Naive thymus-derived CD8-positive, alpha-beta T cell (primary cell): Measurements from ENCODE around the gene MGRN1. TPM values are rescaled to one million over a fixed set of nuclear protein-coding genes. Genes with fewer than 3 reads are reported as not detected.

Experiments used
- ATAC-seq, 2 donors: fragments of 150-1000 bp; cut with Tn5 transposase in 1 of 2; sonication (Bioruptor Pico), chemical (Tn5 transposase) in 1 of 2; 1 replicate in 1 of 2; 2 replicates in 1 of 2; pipeline ENCODE4 v1.10.0; 2021; ENCODE audit warnings: mild to moderate bottlenecking in 2 of 2, moderate library complexity in 2 of 2
- POLR2A ChIA-PET: fragments of 350-600 bp; sonication (Branson Sonifier 250); formaldehyde crosslinking; loops from one replicate; lab custom pipeline; 2021; ENCODE audit warnings: antibody characterized with exemption; lab: Charles Lee
- DNase-seq, 10 donors: peaks; one replicate each; pipeline versions ENCODE4 v3.0.0 to v3.0.0-alpha.2; 2020 to 2022
- H3K27ac Mint-ChIP-seq, 10 donors: one replicate each; pipeline ENCODE4 v1.8.0; 2020 to 2022; ENCODE audit warnings: mild to moderate bottlenecking in 10 of 10, mixed read lengths in 10 of 10, moderate library complexity in 4 of 10, inconsistent platforms in 1 of 10
- H3K27me3 Mint-ChIP-seq, 5 donors: one replicate each; pipeline ENCODE4 v1.8.0; 2021 to 2022; ENCODE audit warnings: mixed read lengths in 5 of 5
- H3K36me3 Mint-ChIP-seq, 3 donors: one replicate each; pipeline ENCODE4 v1.8.0; 2020 to 2022; ENCODE audit warnings: mixed read lengths in 3 of 3, mild to moderate bottlenecking in 2 of 3, inconsistent platforms in 1 of 3
- H3K4me1 Mint-ChIP-seq, 4 donors: one replicate each; pipeline ENCODE4 v1.8.0; 2021 to 2022; ENCODE audit warnings: mixed read lengths in 4 of 4
- H3K4me3 Mint-ChIP-seq, 10 donors: one replicate each; pipeline ENCODE4 v1.8.0; 2020 to 2022; ENCODE audit warnings: mild to moderate bottlenecking in 10 of 10, mixed read lengths in 10 of 10, moderate library complexity in 6 of 10, inconsistent platforms in 1 of 10
- H3K9me3 Mint-ChIP-seq, 9 donors: one replicate each; pipeline ENCODE4 v1.8.0; 2020 to 2022; ENCODE audit warnings: mixed read lengths in 9 of 9, mild to moderate bottlenecking in 3 of 9, inconsistent platforms in 1 of 9, moderate library complexity in 1 of 9
- polyA plus RNA-seq, 3 donors: library from polyadenylated mRNA; unstranded; fragments of 300-500 nt; fragmentation: Illumina TruSeq; gene quantifications; one replicate each; pipeline ENCODE4 v1.2.3, GENCODE V29; 2021
- total RNA-seq, 8 experiments: library from RNA in 2 of 8; stranded (reverse) in 2 of 8; gene quantifications; one replicate each; pipeline ENCODE4 v1.2.3 and lab custom pipeline; 2021 to 2026

Gene MGRN1
- total and polyA plus RNA-seq, 5 experiments from 2014 or later, result 4.5 to 70.5 (median 5.8) TPM

DNA sequence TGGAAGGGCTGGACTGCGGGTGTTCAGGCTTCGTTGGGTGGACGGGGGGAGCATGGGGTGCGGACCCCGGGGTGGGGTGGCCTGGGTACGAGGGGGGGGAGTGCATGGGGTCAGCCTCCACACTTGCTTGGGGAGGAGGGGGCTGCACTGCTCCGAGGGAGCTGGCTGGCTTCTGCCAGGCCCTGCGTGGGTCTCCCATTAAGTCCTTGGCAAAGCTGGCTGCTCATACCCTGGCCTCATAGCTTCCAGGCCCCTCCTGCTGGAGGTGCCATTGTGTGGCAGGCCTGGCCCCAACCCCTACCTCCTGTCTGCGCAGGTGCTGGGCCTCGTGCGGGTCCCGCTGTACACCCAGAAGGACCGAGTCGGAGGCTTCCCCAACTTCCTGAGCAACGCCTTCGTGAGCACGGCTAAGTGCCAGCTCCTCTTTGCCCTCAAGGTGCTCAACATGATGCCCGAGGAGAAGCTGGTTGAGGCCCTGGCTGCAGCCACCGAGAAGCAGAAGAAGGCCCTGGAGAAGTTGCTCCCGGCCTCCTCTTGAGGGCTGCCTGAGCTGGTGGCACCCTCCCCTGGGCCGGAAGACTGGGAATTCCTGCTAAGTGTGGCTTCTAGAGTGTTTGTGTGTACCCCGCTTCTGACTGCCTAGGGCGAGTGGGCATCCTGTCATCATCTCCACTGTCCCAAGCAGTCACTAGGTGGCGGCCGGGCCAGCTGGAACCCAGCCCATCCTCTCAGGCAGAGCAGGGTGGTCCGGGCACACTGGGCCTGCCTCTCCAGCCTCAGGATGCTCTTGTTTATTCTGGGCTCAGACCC is 70.2 kb downstream of the MGRN1 start:
- DNase-seq, result no peak
- Mint-ChIP-seq H3K4me3 (peak overlapping the region; percentile 64 to 91 (median 73)), H3K9me3 (no peaks in the 10 kb centered on the region), H3K36me3 (peaks cover 0 to 28% (median 0%) of the 10 kb centered on the region in 3 donors), H3K4me1 (peaks cover 6 to 31% (median 19%) of the 10 kb centered on the region in 4 donors), H3K27ac (peak overlapping the region in 9 of 10 donors; percentile 25 to 92 (median 80)), H3K27me3 (no peaks in the 10 kb centered on the region)
- no peak for ATAC-seq
- POLR2A ChIA-PET, result interaction anchor here (0.6 to 7.4 kb wide), 18 partner anchors 10 to 219 kb away, joined by 3 to 63 read pairs (median 8); partner anchors contain the start of genes ANKS3, DNAAF8, HMOX2 and MGRN1

DNA sequence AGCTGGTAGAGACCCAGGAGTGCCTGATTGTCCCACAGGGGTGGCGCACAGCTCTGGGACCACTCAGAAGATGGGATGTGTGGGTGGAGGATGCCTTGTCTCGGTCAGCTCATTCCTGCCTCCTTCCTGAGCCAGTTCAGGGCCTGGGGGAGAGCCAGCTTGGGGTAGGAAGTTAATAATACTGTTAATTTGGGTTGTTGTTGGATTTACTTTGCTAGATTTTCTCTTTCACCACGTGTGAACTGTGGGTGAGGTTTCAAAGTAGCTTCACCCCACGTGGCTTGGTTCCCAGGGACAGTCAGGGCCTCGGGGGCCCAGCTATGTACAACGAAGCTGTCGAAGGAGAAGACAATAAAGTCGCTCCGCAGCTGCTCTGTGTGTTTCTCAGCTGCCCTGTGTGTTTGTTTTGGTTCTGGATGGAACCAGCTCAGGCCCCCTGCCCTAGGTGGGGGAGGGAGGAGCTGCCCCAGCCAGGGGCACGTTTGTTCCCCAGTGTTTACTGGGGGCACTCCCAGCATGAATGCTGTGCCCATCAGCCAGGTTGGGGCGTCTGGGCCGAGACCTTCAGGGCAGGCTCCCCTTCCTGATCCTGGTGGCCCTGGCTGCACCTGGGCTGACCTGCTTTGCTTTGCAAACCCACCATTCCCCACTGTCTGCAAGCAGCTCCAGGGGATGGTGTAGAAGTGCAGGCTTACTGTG is 71.0 kb downstream of the MGRN1 start:
- Mint-ChIP-seq H3K27ac (peak overlapping the region in 7 of 10 donors; percentile 31 to 83 (median 74)), H3K4me1 (peaks cover 7 to 35% (median 19%) of the 10 kb centered on the region in 4 donors), H3K36me3 (peaks cover 0 to 30% (median 0%) of the 10 kb centered on the region in 3 donors), H3K27me3 (no peaks in the 10 kb centered on the region), H3K9me3 (no peaks in the 10 kb centered on the region), H3K4me3 (peak overlapping the region; percentile 34 to 91 (median 73))
- ATAC-seq (no peak), DNase-seq (no peak)
- POLR2A ChIA-PET, result interaction anchor here (0.7 to 7.4 kb wide), 10 partner anchors 9 to 390 kb away, joined by 3 to 63 read pairs (median 6); partner anchors contain the start of genes ANKS3 and DNAAF8

DNA sequence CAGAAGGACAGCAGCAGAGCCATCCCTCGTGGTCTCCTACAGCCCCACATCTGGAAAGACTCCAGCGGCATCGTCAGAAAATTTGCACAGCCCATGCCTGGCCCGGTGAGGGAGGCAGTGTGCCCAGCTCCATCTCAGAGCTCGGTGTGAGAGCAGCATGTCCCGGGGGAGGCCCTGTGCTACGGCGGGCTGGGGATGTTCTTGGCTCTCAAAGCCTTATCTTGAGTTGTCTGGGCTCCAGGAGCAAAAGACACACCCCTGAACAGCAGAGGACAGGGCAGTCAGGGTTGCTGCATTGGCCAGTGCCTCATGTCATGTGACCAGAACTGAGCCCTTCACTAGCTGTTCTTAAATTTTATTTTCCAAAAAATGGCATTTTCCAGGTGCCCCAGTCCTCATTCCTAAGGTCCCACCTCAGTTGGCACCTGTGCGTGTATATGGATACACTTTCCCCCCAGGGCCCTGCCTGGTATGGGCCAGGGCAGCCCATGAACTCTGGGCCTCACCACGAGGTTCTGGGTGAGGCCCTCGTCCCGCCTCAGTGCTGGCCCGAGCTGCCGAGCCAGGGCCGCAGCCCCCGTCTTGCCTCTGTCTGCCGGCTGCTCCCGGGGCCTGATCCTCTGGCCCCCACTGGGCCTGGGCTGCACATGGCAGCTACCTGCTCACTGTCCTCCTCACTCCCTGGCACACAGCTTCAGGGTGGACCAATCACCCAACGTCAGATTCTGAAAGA is 71.7 kb downstream of the MGRN1 start:
- no peak for ATAC-seq
- POLR2A ChIA-PET, result interaction anchor here (0.7 to 7.4 kb wide), 10 partner anchors 9 to 390 kb away, joined by 3 to 63 read pairs (median 6); partner anchors contain the start of genes ANKS3 and DNAAF8
- peak overlapping the region in 6 of 10 donors; percentile 11 to 91 (median 44) for H3K4me3 Mint-ChIP-seq
- H3K27ac Mint-ChIP-seq, result peak overlapping the region in 3 of 10 donors; percentile 8 to 38 (median 34)
- no peaks in the 10 kb centered on the region for H3K9me3 Mint-ChIP-seq
- peak in 1 of 10 donors; percentile 49 for DNase-seq
- H3K27me3 Mint-ChIP-seq, result no peaks in the 10 kb centered on the region
- H3K4me1 Mint-ChIP-seq, result peaks cover 6 to 33% (median 18%) of the 10 kb centered on the region in 4 donors
- H3K36me3 Mint-ChIP-seq, result peaks cover 0 to 30% (median 0%) of the 10 kb centered on the region in 3 donors

DNA sequence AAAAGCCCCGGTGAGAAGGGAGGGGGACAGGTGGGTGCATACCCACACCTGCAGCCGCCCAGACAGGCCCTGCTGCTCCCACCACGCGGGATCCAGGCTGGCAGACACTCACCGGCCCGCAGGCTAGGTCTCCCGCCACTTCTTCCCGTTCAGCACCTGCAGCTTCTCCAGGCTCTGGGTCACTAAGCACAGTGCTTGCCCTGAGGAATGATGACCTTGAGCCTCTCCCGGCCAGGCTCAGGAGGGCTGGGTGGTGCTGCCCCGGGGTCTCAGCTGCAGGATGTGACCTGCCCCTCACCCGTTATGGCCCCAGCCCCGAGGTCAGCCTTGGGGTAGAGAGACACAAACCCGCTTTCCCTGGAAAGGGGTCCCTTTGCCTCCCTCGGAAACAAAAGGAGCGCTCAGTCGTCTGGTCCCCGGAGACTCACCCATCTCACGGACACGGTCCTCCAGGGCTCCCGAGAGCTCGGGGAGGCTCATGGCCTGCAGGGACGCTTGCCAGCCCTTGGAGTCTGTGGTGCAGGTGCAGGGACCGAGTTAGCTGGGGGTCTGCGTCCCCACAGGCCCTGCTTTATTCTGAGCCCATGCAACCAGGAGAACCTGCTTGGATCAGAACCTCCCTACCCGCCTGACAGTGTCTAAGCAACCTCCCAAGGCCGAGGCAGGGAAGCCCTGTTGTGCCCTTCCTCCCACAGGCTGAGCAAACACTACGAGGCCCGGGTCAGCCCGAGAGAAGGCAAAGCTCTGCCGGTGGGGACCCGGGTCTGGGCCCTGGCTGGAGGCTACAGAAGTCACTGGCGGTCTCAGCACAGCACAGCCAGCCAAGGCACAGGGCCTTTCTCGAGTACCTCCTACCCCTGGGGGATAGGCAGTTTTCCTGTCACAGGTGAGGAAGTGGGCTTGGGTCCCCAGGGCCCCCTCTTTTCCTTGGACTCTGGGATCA is 72.5 kb downstream of the MGRN1 start:
- H3K36me3 Mint-ChIP-seq, result peaks cover 0 to 33% (median 0%) of the 10 kb centered on the region in 3 donors
- ATAC-seq (no peak), DNase-seq (peak in 1 of 10 donors; percentile 43)
- H3K27me3 Mint-ChIP-seq, result no peaks in the 10 kb centered on the region
- peaks cover 5 to 32% (median 15%) of the 10 kb centered on the region in 4 donors for H3K4me1 Mint-ChIP-seq
- POLR2A ChIA-PET, result interaction anchor here (1.0 to 2.3 kb wide), 6 partner anchors 9 to 391 kb away, joined by 3 to 6 read pairs (median 4); no protein-coding TSS in a partner anchor
- no peaks in the 10 kb centered on the region for H3K9me3 Mint-ChIP-seq
- H3K4me3 Mint-ChIP-seq, result peak overlapping the region in 1 of 10 donors; percentile 19
- H3K27ac Mint-ChIP-seq, result peak overlapping the region in 3 of 10 donors; percentile 8 to 34 (median 8)

DNA sequence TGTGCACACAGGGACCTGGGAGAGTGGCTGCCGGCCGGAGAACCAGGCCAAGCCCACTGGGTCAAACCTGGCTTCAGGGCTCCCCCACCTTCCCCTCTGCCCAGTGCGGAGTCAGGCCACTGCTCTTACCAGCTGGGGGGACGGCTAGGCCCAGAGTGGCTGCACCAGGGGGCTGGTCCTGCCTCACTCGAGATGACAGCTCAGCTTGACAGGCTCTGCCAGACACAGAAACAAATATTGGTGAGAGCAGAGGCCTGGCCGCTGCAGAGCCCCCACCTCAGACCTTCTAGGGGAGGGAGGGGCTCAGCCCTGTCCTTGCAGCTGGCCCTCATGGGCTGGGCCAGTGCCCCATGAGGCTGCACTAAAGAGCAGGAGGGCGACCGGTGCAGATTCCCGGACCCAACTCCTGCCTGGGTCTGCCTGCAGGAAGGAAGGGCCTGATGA is 73.2 kb downstream of the MGRN1 start:
- POLR2A ChIA-PET, result interaction anchor here (1.1 to 1.6 kb wide), 3 partner anchors 9 to 82 kb away, joined by 3 to 5 read pairs (median 3); no protein-coding TSS in a partner anchor
- peak overlapping the region in 1 of 10 donors; percentile 48 for H3K27ac Mint-ChIP-seq
- peaks cover 0 to 35% (median 0%) of the 10 kb centered on the region in 3 donors for H3K36me3 Mint-ChIP-seq

DNA sequence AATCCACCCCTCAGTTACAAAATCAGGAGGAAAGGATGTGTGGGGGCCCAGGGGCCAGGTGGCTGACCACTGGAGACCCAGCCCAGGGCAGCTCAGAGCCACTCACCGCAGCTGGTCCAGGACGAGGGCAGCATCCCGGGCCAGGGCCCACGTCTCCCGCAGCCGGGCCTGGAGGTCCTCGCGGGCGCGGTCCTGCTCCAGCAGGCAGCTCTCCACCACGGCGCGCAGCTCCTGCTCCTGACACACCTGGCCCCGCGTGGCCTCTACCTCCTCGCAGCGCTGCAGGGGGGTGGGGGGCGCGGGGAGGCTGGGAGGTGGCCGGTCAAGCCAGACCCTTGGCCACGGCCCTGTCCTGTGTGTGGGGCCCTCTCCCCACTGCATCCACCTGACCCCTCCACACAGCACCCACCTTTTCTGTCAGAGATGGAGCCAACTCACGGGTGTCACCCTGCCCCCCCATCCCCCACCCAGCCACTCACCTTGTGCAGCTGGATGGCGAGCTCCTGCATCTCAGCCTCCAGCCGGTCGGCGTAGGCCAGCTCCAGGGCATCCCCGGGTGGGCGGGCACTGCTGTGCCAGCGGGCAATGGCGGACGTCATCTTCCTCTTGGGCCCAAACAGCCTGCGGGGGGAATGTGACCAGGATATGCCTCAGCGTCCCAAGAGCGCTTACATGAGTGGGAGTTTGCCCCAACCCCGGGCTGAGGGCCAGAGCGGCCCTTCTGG is 73.9 kb downstream of the MGRN1 start:
- no peaks in the 10 kb centered on the region for H3K9me3 Mint-ChIP-seq
- peak overlapping the region in 2 of 10 donors; percentile 48 to 49 for H3K27ac Mint-ChIP-seq
- H3K27me3 Mint-ChIP-seq, result no peaks in the 10 kb centered on the region
- ATAC-seq, result no peak
- H3K4me3 Mint-ChIP-seq, result no peak overlapping the region
- peaks cover 3 to 22% (median 8%) of the 10 kb centered on the region in 4 donors for H3K4me1 Mint-ChIP-seq
- DNase-seq, result peak in 1 of 10 donors; percentile 55
- POLR2A ChIA-PET, result interaction anchor here (0.9 to 1.6 kb wide), 3 partner anchors 8 to 65 kb away, joined by 3 to 5 read pairs (median 3); no protein-coding TSS in a partner anchor
- peaks cover 0 to 38% (median 0%) of the 10 kb centered on the region in 3 donors for H3K36me3 Mint-ChIP-seq

More for the DNA sequence above, 73.2 kb downstream of the MGRN1 start:
- H3K27me3 Mint-ChIP-seq, result no peaks in the 10 kb centered on the region
- H3K4me1 Mint-ChIP-seq, result peaks cover 3 to 25% (median 10%) of the 10 kb centered on the region in 4 donors
- H3K9me3 Mint-ChIP-seq, result no peaks in the 10 kb centered on the region
- ATAC-seq, result no peak
- DNase-seq, result peak in 1 of 10 donors; percentile 54
- no peak overlapping the region for H3K4me3 Mint-ChIP-seq

DNA sequence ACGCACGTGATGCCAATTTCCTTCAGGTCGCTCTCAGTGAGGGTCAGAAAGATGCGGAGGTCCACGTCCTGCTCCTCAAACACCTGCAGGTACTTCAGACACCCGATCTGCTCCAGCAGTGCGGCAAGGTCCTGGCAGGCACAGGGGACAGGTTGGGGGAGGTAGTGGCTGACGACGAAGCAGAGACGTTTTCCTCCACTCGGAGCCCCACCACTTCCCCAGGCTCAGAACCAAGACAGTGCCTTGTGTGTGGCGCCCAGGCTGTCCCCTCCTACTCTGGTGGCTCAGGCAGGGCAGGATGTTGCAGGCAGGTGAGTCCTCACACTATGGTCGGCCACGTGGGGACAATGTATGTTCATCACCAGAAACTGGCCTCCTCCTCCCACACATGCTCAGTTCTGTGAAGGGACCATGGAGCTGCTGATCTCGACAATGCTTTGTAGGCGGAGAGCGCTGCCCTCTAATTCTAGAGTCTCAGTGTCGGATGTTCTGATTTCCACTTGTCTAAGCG is 74.5 kb downstream of the MGRN1 start:
- POLR2A ChIA-PET, result interaction anchor here (0.5 to 0.9 kb wide), 2 partner anchors 38 to 66 kb away, joined by 3 to 5 read pairs; no protein-coding TSS in a partner anchor
- H3K4me1 Mint-ChIP-seq, result peaks cover 2 to 22% (median 8%) of the 10 kb centered on the region in 4 donors
- no peaks in the 10 kb centered on the region for H3K27me3 Mint-ChIP-seq
- DNase-seq (no peak), ATAC-seq (no peak)
- peaks cover 0 to 40% (median 0%) of the 10 kb centered on the region in 3 donors for H3K36me3 Mint-ChIP-seq
- H3K4me3 Mint-ChIP-seq, result no peak overlapping the region
- H3K9me3 Mint-ChIP-seq, result no peaks in the 10 kb centered on the region
- peak overlapping the region in 3 of 10 donors; percentile 49 to 62 (median 51) for H3K27ac Mint-ChIP-seq

DNA sequence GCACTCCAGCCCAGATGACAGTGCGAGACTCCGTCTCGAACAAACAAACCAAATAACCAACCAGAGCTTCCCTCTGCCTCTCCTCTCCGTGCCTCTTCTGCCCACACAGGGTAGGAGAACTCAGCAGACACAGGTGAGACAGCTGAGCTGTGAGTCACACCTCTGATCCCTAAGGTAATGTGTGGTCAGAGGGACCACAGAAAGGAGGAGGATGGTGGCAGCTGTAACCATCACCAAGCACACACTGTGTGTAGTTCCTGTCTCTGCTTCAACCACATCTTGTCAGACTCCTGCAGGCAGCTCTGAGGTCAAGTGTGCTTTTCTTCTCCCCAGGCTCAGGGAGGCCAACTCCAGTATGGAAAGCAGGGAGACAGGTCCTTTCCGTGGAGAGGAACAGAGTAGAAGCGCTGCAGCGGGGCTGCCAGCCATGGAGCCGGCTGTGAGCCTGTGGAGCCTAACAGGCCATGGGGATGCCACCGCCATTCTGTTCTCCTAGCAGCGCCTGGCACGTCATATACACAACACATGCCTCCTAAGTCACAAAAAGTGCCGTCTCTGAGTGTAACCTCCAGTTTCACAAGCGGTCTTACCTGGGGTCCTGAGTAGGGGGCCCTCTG is 75.9 kb downstream of the MGRN1 start:
- POLR2A ChIA-PET, result interaction anchor here (0.6 to 1.6 kb wide), 4 partner anchors 14 to 82 kb away, joined by 3 to 5 read pairs (median 3); no protein-coding TSS in a partner anchor
- peak in 4 of 10 donors; percentile 23 to 63 (median 38) for DNase-seq
- peaks cover 1 to 15% (median 1%) of the 10 kb centered on the region in 4 donors for H3K4me1 Mint-ChIP-seq
- no peaks in the 10 kb centered on the region for H3K27me3 Mint-ChIP-seq
- ATAC-seq, result peak; percentile 77 to 86
- peak overlapping the region in 6 of 10 donors; percentile 43 to 77 (median 54) for H3K27ac Mint-ChIP-seq
- no peak overlapping the region for H3K4me3 Mint-ChIP-seq
- H3K36me3 Mint-ChIP-seq, result peaks cover 0 to 52% (median 3%) of the 10 kb centered on the region in 3 donors
- H3K9me3 Mint-ChIP-seq, result no peaks in the 10 kb centered on the region

DNA sequence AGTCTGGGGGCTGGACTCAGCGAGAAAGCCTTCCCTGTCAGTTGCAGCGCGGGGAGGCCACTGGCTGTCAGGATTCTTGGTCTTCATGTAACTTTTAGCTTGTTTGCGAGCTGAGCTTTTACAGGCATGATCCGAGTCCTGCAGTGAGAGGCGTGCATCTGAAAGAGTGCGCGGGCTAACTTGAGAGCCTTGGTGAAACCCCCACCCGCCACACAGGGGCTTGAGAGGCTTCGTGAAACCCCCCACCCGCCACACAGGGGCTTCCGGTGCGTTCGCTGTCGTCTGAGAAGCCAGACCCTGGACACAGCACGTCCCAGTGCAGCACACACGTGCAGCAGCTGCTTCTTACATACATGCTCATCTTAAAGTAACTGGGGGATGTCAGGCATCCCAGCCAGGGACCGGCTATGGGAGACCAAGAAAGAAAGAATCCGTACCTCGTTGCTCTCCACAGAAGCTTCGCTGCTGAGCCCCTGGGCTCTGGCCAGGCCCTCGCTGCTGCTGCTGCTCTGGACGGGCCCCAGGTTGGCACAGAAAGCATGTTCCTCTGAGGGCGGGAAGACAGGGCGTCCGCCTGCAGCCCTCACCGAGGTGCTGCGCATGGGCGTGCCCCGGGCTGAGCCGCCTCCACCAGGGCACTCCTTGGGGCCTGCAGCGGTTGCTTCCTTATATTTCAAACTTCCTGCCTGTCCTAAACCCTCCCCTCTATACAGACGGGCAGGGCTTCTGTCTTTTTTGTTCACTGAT is 76.5 kb downstream of the MGRN1 start:
- DNase-seq (no peak), ATAC-seq (no peak)
- Mint-ChIP-seq H3K36me3 (peaks cover 0 to 49% (median 3%) of the 10 kb centered on the region in 3 donors), H3K4me3 (peak overlapping the region in 1 of 10 donors; percentile 47), H3K27ac (peak overlapping the region in 5 of 10 donors; percentile 13 to 77 (median 53)), H3K4me1 (peaks cover 0 to 14% (median under 1%) of the 10 kb centered on the region in 4 donors), H3K27me3 (no peaks in the 10 kb centered on the region), H3K9me3 (no peaks in the 10 kb centered on the region)
- POLR2A ChIA-PET, result interaction anchor here (0.7 to 2.7 kb wide), 3 partner anchors 8 to 47 kb away, joined by 3 to 8 read pairs (median 3); partner anchors contain the start of gene NUDT16L1
